ENCODE measurements around the gene OR2B6.

The OR2B6 gene

GRCh38 chr6:27957516-27957915 is 475 bp downstream of the OR2B6 start:
- H3K27ac ChIP-seq (ENCODE audit: low read length) = no peak overlapping the region
- no peaks in the 10 kb centered on the region for H3K9me3 ChIP-seq (ENCODE audit: control insufficient read depth in 1 of 2, low read length in 2 of 2)
- no peaks in the 10 kb centered on the region for H3K4me1 ChIP-seq (ENCODE audit: control insufficient read depth in 1 of 2, insufficient read depth in 2 of 2, low read length in 2 of 2)
- no peaks in the 10 kb centered on the region for H3K27me3 ChIP-seq (ENCODE audit: low read depth, low read length)
- H3K36me3 ChIP-seq (ENCODE audit: control insufficient read depth in 1 of 2, insufficient read depth in 2 of 2, low read length in 2 of 2) = no peaks in the 10 kb centered on the region
- no peak overlapping the region for H3K4me3 ChIP-seq (ENCODE audit: low read depth in 1 of 2, low read length in 2 of 2)

- Histone ChIP-seq H3K9me3 (ENCODE audit: control insufficient read depth in 1 of 2, low read length in 2 of 2) (no peaks in the 10 kb centered on the region), H3K36me3 (ENCODE audit: control insufficient read depth in 1 of 2, insufficient read depth in 2 of 2, low read length in 2 of 2) (no peaks in the 10 kb centered on the region), H3K4me1 (ENCODE audit: control insufficient read depth in 1 of 2, insufficient read depth in 2 of 2, low read length in 2 of 2) (no peaks in the 10 kb centered on the region), H3K27me3 (ENCODE audit: low read depth, low read length) (no peaks in the 10 kb centered on the region), H3K4me3 (ENCODE audit: low read depth in 1 of 2, low read length in 2 of 2) (no peak overlapping the region), H3K27ac (ENCODE audit: low read length) (no peak overlapping the region)
These were observed 5.5 kb downstream of the OR2B6 start for GRCh38 chr6:27962506-27962905.

- H3K27ac ChIP-seq (ENCODE audit: low read length) = no peak overlapping the region
- no peaks in the 10 kb centered on the region for H3K36me3 ChIP-seq (ENCODE audit: control insufficient read depth in 1 of 2, insufficient read depth in 2 of 2, low read length in 2 of 2)
- no peaks in the 10 kb centered on the region for H3K27me3 ChIP-seq (ENCODE audit: low read depth, low read length)
- H3K9me3 ChIP-seq (ENCODE audit: control insufficient read depth in 1 of 2, low read length in 2 of 2) = peaks cover 0 to 10% of the 10 kb centered on the region in 2 donors
- H3K4me3 ChIP-seq (ENCODE audit: low read depth in 1 of 2, low read length in 2 of 2) = no peak overlapping the region
- no peaks in the 10 kb centered on the region for H3K4me1 ChIP-seq (ENCODE audit: control insufficient read depth in 1 of 2, insufficient read depth in 2 of 2, low read length in 2 of 2)
These were observed 9.0 kb downstream of the OR2B6 start for GRCh38 chr6:27966044-27966443.

GRCh38 chr6:27966816-27967426 is 9.9 kb downstream of the OR2B6 start:
- no peak overlapping the region for H3K27ac ChIP-seq (ENCODE audit: low read length)
- no peak overlapping the region for H3K4me3 ChIP-seq (ENCODE audit: low read depth in 1 of 2, low read length in 2 of 2)
- no peaks in the 10 kb centered on the region for H3K4me1 ChIP-seq (ENCODE audit: control insufficient read depth in 1 of 2, insufficient read depth in 2 of 2, low read length in 2 of 2)
- H3K9me3 ChIP-seq (ENCODE audit: control insufficient read depth in 1 of 2, low read length in 2 of 2) = peaks cover 0 to 10% of the 10 kb centered on the region in 2 donors
- H3K27me3 ChIP-seq (ENCODE audit: low read depth, low read length) = no peaks in the 10 kb centered on the region
- no peaks in the 10 kb centered on the region for H3K36me3 ChIP-seq (ENCODE audit: control insufficient read depth in 1 of 2, insufficient read depth in 2 of 2, low read length in 2 of 2)

- peaks cover 0 to 10% of the 10 kb centered on the region in 2 donors for H3K9me3 ChIP-seq (ENCODE audit: control insufficient read depth in 1 of 2, low read length in 2 of 2)
These were observed 13.4 kb downstream of the OR2B6 start for GRCh38 chr6:27970444-27970843.

GRCh38 chr6:27972750-27973149 is 15.7 kb downstream of the OR2B6 start:
- Histone ChIP-seq H3K36me3 (ENCODE audit: control insufficient read depth in 1 of 2, insufficient read depth in 2 of 2, low read length in 2 of 2) (no peaks in the 10 kb centered on the region), H3K4me1 (ENCODE audit: control insufficient read depth in 1 of 2, insufficient read depth in 2 of 2, low read length in 2 of 2) (no peaks in the 10 kb centered on the region), H3K4me3 (ENCODE audit: low read depth in 1 of 2, low read length in 2 of 2) (no peak overlapping the region), H3K27ac (ENCODE audit: low read length) (no peak overlapping the region), H3K9me3 (ENCODE audit: control insufficient read depth in 1 of 2, low read length in 2 of 2) (peaks cover 0 to 10% of the 10 kb centered on the region in 2 donors), H3K27me3 (ENCODE audit: low read depth, low read length) (no peaks in the 10 kb centered on the region)

More at GRCh38 chr6:27970444-27970843, 13.4 kb downstream of the OR2B6 start:
- Histone ChIP-seq H3K27ac (ENCODE audit: low read length) (no peak overlapping the region), H3K27me3 (ENCODE audit: low read depth, low read length) (no peaks in the 10 kb centered on the region), H3K36me3 (ENCODE audit: control insufficient read depth in 1 of 2, insufficient read depth in 2 of 2, low read length in 2 of 2) (no peaks in the 10 kb centered on the region), H3K4me3 (ENCODE audit: low read depth in 1 of 2, low read length in 2 of 2) (peak overlapping the region in 1 of 2 donors; percentile 14), H3K4me1 (ENCODE audit: control insufficient read depth in 1 of 2, insufficient read depth in 2 of 2, low read length in 2 of 2) (no peaks in the 10 kb centered on the region)

GRCh38 chr6:27977387-27977786 is 20.3 kb downstream of the OR2B6 start:
- Histone ChIP-seq H3K36me3 (ENCODE audit: control insufficient read depth in 1 of 2, insufficient read depth in 2 of 2, low read length in 2 of 2) (no peaks in the 10 kb centered on the region), H3K27me3 (ENCODE audit: low read depth, low read length) (no peaks in the 10 kb centered on the region), H3K4me1 (ENCODE audit: control insufficient read depth in 1 of 2, insufficient read depth in 2 of 2, low read length in 2 of 2) (no peaks in the 10 kb centered on the region), H3K4me3 (ENCODE audit: low read depth in 1 of 2, low read length in 2 of 2) (no peak overlapping the region), H3K9me3 (ENCODE audit: control insufficient read depth in 1 of 2, low read length in 2 of 2) (no peaks in the 10 kb centered on the region), H3K27ac (ENCODE audit: low read length) (no peak overlapping the region)

- no peak overlapping the region for H3K4me3 ChIP-seq (ENCODE audit: low read depth in 1 of 2, low read length in 2 of 2)
- no peaks in the 10 kb centered on the region for H3K9me3 ChIP-seq (ENCODE audit: control insufficient read depth in 1 of 2, low read length in 2 of 2)
- H3K27me3 ChIP-seq (ENCODE audit: low read depth, low read length) = no peaks in the 10 kb centered on the region
- no peak overlapping the region for H3K27ac ChIP-seq (ENCODE audit: low read length)
- H3K4me1 ChIP-seq (ENCODE audit: control insufficient read depth in 1 of 2, insufficient read depth in 2 of 2, low read length in 2 of 2) = no peaks in the 10 kb centered on the region
- no peaks in the 10 kb centered on the region for H3K36me3 ChIP-seq (ENCODE audit: control insufficient read depth in 1 of 2, insufficient read depth in 2 of 2, low read length in 2 of 2)
These were observed 21.7 kb downstream of the OR2B6 start for GRCh38 chr6:27978705-27979104.

GRCh38 chr6:27980111-27980510 is 23.1 kb downstream of the OR2B6 start:
- H3K36me3 ChIP-seq (ENCODE audit: control insufficient read depth in 1 of 2, insufficient read depth in 2 of 2, low read length in 2 of 2) = no peaks in the 10 kb centered on the region
- H3K4me3 ChIP-seq (ENCODE audit: low read depth in 1 of 2, low read length in 2 of 2) = no peak overlapping the region
- no peaks in the 10 kb centered on the region for H3K27me3 ChIP-seq (ENCODE audit: low read depth, low read length)
- no peak overlapping the region for H3K27ac ChIP-seq (ENCODE audit: low read length)
- H3K4me1 ChIP-seq (ENCODE audit: control insufficient read depth in 1 of 2, insufficient read depth in 2 of 2, low read length in 2 of 2) = no peaks in the 10 kb centered on the region
- no peaks in the 10 kb centered on the region for H3K9me3 ChIP-seq (ENCODE audit: control insufficient read depth in 1 of 2, low read length in 2 of 2)

- Histone ChIP-seq H3K36me3 (ENCODE audit: control insufficient read depth in 1 of 2, insufficient read depth in 2 of 2, low read length in 2 of 2) (no peaks in the 10 kb centered on the region), H3K27me3 (ENCODE audit: low read depth, low read length) (no peaks in the 10 kb centered on the region), H3K4me3 (ENCODE audit: low read depth in 1 of 2, low read length in 2 of 2) (no peak overlapping the region), H3K27ac (ENCODE audit: low read length) (no peak overlapping the region), H3K4me1 (ENCODE audit: control insufficient read depth in 1 of 2, insufficient read depth in 2 of 2, low read length in 2 of 2) (no peaks in the 10 kb centered on the region), H3K9me3 (ENCODE audit: control insufficient read depth in 1 of 2, low read length in 2 of 2) (no peaks in the 10 kb centered on the region)
These were observed 30.1 kb downstream of the OR2B6 start for GRCh38 chr6:27986928-27987725.

- H3K27me3 ChIP-seq (ENCODE audit: low read depth, low read length) = no peaks in the 10 kb centered on the region
- H3K27ac ChIP-seq (ENCODE audit: low read length) = no peak overlapping the region
- no peaks in the 10 kb centered on the region for H3K4me1 ChIP-seq (ENCODE audit: control insufficient read depth in 1 of 2, insufficient read depth in 2 of 2, low read length in 2 of 2)
- H3K9me3 ChIP-seq (ENCODE audit: control insufficient read depth in 1 of 2, low read length in 2 of 2) = no peaks in the 10 kb centered on the region
- no peaks in the 10 kb centered on the region for H3K36me3 ChIP-seq (ENCODE audit: control insufficient read depth in 1 of 2, insufficient read depth in 2 of 2, low read length in 2 of 2)
- no peak overlapping the region for H3K4me3 ChIP-seq (ENCODE audit: low read depth in 1 of 2, low read length in 2 of 2)
These were observed 37.6 kb downstream of the OR2B6 start for GRCh38 chr6:27994616-27995015.
